NCI-H187 treated with DMSO at 0.1 percent for 48 hours (cell line): Measurements from ENCODE around the gene GCNT2.
"Not testable (repeated sequence)": the region's sequence is repeated elsewhere in the genome, so short reads cannot be mapped to it uniquely, and the experiment has no call there.

ENCODE experiments used
- DNase-seq: peaks from one replicate; lab custom pipeline; 2025; lab: John Stamatoyannopoulos, UW

Gene GCNT2

GRCh38 chr6:10610289-10610688, 89.1 kb downstream of the GCNT2 start:
- no peak for DNase-seq

- DNase-seq: no peak
These were observed 91.0 kb downstream of the GCNT2 start for GRCh38 chr6:10612161-10612560.

- no peak for DNase-seq
These were observed 91.9 kb downstream of the GCNT2 start for GRCh38 chr6:10613077-10613476.

GRCh38 chr6:10613723-10614122, 92.6 kb downstream of the GCNT2 start:
- DNase-seq: no peak

GRCh38 chr6:10615675-10616074, 94.5 kb downstream of the GCNT2 start:
- DNase-seq: no peak

- not testable (repeated sequence) for DNase-seq
These were observed 95.1 kb downstream of the GCNT2 start for GRCh38 chr6:10616266-10616665.

- DNase-seq: no peak
These were observed 96.0 kb downstream of the GCNT2 start for GRCh38 chr6:10617008-10617696.

- DNase-seq: no peak
These were observed 97.3 kb downstream of the GCNT2 start for GRCh38 chr6:10618409-10618808.

- DNase-seq: no peak
These were observed 100.1 kb downstream of the GCNT2 start for GRCh38 chr6:10621213-10621612.

GRCh38 chr6:10621847-10622246, 100.7 kb downstream of the GCNT2 start:
- DNase-seq: no peak

GRCh38 chr6:10624836-10625235, 103.7 kb downstream of the GCNT2 start:
- no peak for DNase-seq

- no peak for DNase-seq
These were observed 105.1 kb downstream of the GCNT2 start for GRCh38 chr6:10626154-10626741.

- no peak for DNase-seq
These were observed 106.6 kb downstream of the GCNT2 start for GRCh38 chr6:10627800-10628199.

- DNase-seq: no peak
These were observed 109.0 kb downstream of the GCNT2 start for GRCh38 chr6:10630178-10630577.

GRCh38 chr6:10633216-10633615, 112.1 kb downstream of the GCNT2 start:
- DNase-seq: no peak

GRCh38 chr6:10640412-10640811, 119.3 kb downstream of the GCNT2 start:
- DNase-seq: no peak

- DNase-seq: no peak
These were observed 120.4 kb downstream of the GCNT2 start for GRCh38 chr6:10641528-10641927.

- DNase-seq: no peak
These were observed 122.1 kb downstream of the GCNT2 start for GRCh38 chr6:10643201-10643651.

GRCh38 chr6:10644225-10644624, 123.1 kb downstream of the GCNT2 start:
- no peak for DNase-seq

- DNase-seq: no peak
These were observed 134.4 kb downstream of the GCNT2 start for GRCh38 chr6:10655508-10656055.

GRCh38 chr6:10658910-10659698, 138.0 kb downstream of the GCNT2 start:
- DNase-seq: no peak

GRCh38 chr6:10659699-10660348, 138.7 kb downstream of the GCNT2 start:
- no peak for DNase-seq
